Body of pancreas (tissue), 4 donors: ENCODE results near the gene PPP1R12A. TPM values are rescaled to one million over a fixed set of nuclear protein-coding genes. Genes with fewer than 3 reads are reported as not detected.

ENCODE experiments used
- ATAC-seq: fragments of 150-250 bp; one replicate; pipeline ENCODE4 v1.9.1; 2016
- DNase-seq, 4 donors: peaks; one replicate each; pipeline ENCODE4 v3.0.0-alpha.2; 2019
- H3K27ac ChIP-seq, 4 donors: fragments of 200-600 bp; sonication (generic); 1 replicate in 3 of 4; 2 replicates in 1 of 4; pipeline versions ENCODE4 v1.5.1 to v1.6.1; 2016 to 2019; ENCODE audit warnings: mild to moderate bottlenecking in 1 of 4, mixed read lengths in 1 of 4, moderate library complexity in 1 of 4
- H3K27me3 ChIP-seq, 2 donors: fragments of 200-600 bp; sonication (generic); one replicate each; pipeline ENCODE4 v1.6.0; 2016; ENCODE audit warnings: mild to moderate bottlenecking in 1 of 2
- H3K36me3 ChIP-seq, 2 donors: fragments of 200-600 bp; sonication (generic); replicated peaks in 1 of 2; 2 replicates each; pipeline ENCODE4 v1.5.1; 2016; ENCODE audit warnings: low read depth in 2 of 2; ENCODE audit not compliant: insufficient read depth in 1 of 2
- H3K4me1 ChIP-seq: fragments of 200-600 bp; sonication (generic); one replicate; pipeline ENCODE4 v1.6.0; 2016
- H3K4me3 ChIP-seq, 2 donors: fragments of 200-600 bp; sonication (generic); 1 replicate in 1 of 2; 2 replicates in 1 of 2; pipeline ENCODE4 v1.5.1; 2016 to 2019
- H3K9me3 ChIP-seq, 3 donors: fragments of 200-600 bp; sonication (generic); 1 replicate in 2 of 3; 2 replicates in 1 of 3; pipeline ENCODE4 v1.5.1; 2016
- POLR2A ChIP-seq, 3 donors: fragments of 450-650 bp; IDR thresholded peaks; one replicate each; pipeline ENCODE4 v1.6.1; 2016; ENCODE audit warnings: antibody characterized with exemption in 3 of 3, mild to moderate bottlenecking in 2 of 3
- WGBS, 2 donors: methylation state at CpG; one replicate each; pipeline ENCODE4 v1.1.5; 2017; 5-methylcytosine and 5-hydroxymethylcytosine counted together
- intact Hi-C: fragments of 100-400 bp; cut with DNase I; formaldehyde crosslinking; loops from one replicate; pipeline ENCODE4 v1.15.1; 2023
- total RNA-seq, 2 donors: library from RNA; depleted of rRNA; stranded (reverse); fragments of >200 nt; gene quantifications; one replicate each; pipeline ENCODE4 v1.1.0, GENCODE V29; 2016
- TF ChIP-seq, protein P1 (sequence below), 7 experiments: fragments of 450-650 bp in 4 of 7; fragments of 200-600 bp in 3 of 7; sonication (generic) in 3 of 7; IDR thresholded peaks; one replicate each; pipeline ENCODE4 v1.5.1; 2016 to 2019; ENCODE audit warnings: antibody characterized with exemption in 7 of 7

The PPP1R12A gene
- total RNA-seq, 2 donors from 2014 or later = 45.4 to 65.6 TPM

DNA sequence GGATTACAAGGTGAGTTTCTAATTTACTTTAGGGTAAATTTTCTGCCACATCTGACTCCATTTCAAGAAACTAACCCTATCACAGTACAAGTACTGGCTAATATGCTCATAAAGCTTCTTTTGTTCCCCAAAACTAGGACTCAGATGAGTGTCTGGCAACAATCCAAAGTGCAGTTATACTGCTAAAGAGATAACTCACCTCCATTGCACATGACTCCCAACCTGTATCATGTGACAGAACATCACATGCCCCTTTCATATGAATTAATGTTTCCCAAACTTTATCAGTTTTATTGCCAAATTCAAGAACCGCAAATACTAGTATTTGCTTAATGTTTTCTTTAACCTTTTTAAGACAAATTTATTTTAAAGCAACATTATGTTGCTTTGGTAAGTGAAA, 3.9 kb upstream of the PPP1R12A start:
- no peak for TF ChIP-seq POLR2A (IDR thresholded peaks at IDR 0.05)
- TF ChIP-seq, protein P1, sequence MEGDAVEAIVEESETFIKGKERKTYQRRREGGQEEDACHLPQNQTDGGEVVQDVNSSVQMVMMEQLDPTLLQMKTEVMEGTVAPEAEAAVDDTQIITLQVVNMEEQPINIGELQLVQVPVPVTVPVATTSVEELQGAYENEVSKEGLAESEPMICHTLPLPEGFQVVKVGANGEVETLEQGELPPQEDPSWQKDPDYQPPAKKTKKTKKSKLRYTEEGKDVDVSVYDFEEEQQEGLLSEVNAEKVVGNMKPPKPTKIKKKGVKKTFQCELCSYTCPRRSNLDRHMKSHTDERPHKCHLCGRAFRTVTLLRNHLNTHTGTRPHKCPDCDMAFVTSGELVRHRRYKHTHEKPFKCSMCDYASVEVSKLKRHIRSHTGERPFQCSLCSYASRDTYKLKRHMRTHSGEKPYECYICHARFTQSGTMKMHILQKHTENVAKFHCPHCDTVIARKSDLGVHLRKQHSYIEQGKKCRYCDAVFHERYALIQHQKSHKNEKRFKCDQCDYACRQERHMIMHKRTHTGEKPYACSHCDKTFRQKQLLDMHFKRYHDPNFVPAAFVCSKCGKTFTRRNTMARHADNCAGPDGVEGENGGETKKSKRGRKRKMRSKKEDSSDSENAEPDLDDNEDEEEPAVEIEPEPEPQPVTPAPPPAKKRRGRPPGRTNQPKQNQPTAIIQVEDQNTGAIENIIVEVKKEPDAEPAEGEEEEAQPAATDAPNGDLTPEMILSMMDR (IDR thresholded peaks at IDR 0.05) = no peak
- Histone ChIP-seq H3K4me3 (no peak overlapping the region), H3K27me3 (no peaks in the 10 kb centered on the region), H3K36me3 (no peaks in the 10 kb centered on the region), H3K9me3 (no peaks in the 10 kb centered on the region), H3K4me1 (peaks cover 12% of the 10 kb centered on the region), H3K27ac (no peak overlapping the region)
- 76 to 84% methylated on average over 1 of the region's 1 CpG for WGBS, 2 donors
- intact Hi-C loops = no loop called here
- DNase-seq (no peak), ATAC-seq (no peak)

- peaks cover 25% of the 10 kb centered on the region for H3K4me1 ChIP-seq
- no peaks in the 10 kb centered on the region for H3K9me3 ChIP-seq
- no peaks in the 10 kb centered on the region for H3K36me3 ChIP-seq
- WGBS, 2 donors = 0 to 7% methylated on average over 1 of the region's 1 CpG
- no peak for TF ChIP-seq POLR2A (IDR thresholded peaks at IDR 0.05)
- TF ChIP-seq, protein P1 (IDR thresholded peaks at IDR 0.05) = no peak
- no peak for DNase-seq
- no peak for ATAC-seq
- intact Hi-C loops = no loop called here
- H3K27me3 ChIP-seq = no peaks in the 10 kb centered on the region
- H3K4me3 ChIP-seq = no peak overlapping the region
- H3K27ac ChIP-seq = no peak overlapping the region
These were observed 1.8 kb upstream of the PPP1R12A start for GRCh38 chr12:79936670-79937069.

GRCh38 chr12:79935624-79936345, 888 bp upstream of the PPP1R12A start:
- no peaks in the 10 kb centered on the region for H3K9me3 ChIP-seq
- intact Hi-C loops = no loop called here
- no peaks in the 10 kb centered on the region for H3K36me3 ChIP-seq
- H3K4me3 ChIP-seq = peak overlapping the region; percentile 53 to 61
- no peak for ATAC-seq
- peak overlapping the region; percentile 89 to 97 (median 94) for H3K27ac ChIP-seq
- TF ChIP-seq, protein P1 (IDR thresholded peaks at IDR 0.05) = no peak
- no peak for TF ChIP-seq POLR2A (IDR thresholded peaks at IDR 0.05)
- H3K27me3 ChIP-seq = no peaks in the 10 kb centered on the region
- WGBS, 2 donors = 6 to 10% methylated on average over 10 of the region's 10 CpGs
- peak in 1 of 4 donors; percentile 27 for DNase-seq
- peaks cover 28% of the 10 kb centered on the region for H3K4me1 ChIP-seq

DNA sequence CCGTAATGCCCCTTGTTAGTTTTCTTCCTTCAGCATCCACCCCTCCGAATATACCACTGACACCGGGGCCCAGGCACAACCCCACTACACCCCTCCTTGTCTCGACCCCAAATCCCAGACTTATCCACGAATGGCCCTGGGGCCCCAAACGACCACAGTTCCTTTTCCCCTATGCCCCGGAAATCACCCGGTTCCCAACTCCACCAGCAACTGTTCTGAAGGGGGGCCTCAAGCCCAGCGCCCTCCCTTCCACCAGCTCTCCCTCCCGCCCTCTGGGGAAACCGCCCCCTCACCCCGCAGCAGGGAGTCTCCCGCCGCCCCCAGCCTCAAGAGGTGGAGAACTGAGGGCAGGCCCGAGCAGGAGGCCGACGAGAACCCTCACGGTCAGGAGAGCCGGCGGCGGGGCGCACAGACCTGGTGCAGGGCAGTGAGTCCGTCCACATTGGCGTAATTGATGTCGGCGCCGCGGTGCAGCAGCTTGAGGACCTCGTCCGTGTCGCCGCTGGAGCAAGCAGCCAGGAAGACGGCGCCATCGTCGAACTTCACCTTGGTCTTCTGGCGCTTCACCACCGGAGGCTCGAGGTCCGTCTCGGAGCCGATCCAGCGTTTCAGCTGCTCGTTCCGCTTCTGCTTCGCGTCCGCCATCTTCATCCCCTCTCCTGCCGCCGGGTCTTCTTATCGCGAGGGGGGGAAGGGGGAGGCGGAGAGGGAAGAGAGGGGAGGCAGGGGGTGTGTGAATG, 446 bp downstream of the PPP1R12A start:
- Histone ChIP-seq H3K36me3 (no peaks in the 10 kb centered on the region), H3K27me3 (no peaks in the 10 kb centered on the region), H3K9me3 (no peaks in the 10 kb centered on the region), H3K4me3 (peak overlapping the region; percentile 53 to 84), H3K4me1 (peaks cover 28% of the 10 kb centered on the region), H3K27ac (peak overlapping the region; percentile 89 to 97 (median 94))
- DNase-seq = no peak
- intact Hi-C loops = no loop called here
- no peak for TF ChIP-seq POLR2A (IDR thresholded peaks at IDR 0.05)
- TF ChIP-seq, protein P1 (IDR thresholded peaks at IDR 0.05) = no peak
- peak; percentile 13 for ATAC-seq
- 0 to 1% methylated on average over 24 to 52 of the region's 53 CpGs for WGBS, 2 donors
